Ammon's horn (tissue), 1 donor: Measurements from ENCODE around the gene LRRC51.
"Not testable (repeated sequence)": the region's sequence is repeated elsewhere in the genome, so short reads cannot be mapped to it uniquely, and the experiment has no call there.

Source experiments
- DNase-seq: peaks from one replicate; pipeline ENCODE4 v3.0.0-alpha.2; 2016; ENCODE audit warnings: low spot score

LRRC51 gene

GRCh38 chr11:72105888-72106287 is 25.2 kb downstream of the LRRC51 start, which contains the start of gene TOMT:
TOMT (plus strand) TSS chr11:72105924; CDS start chr11:72105952, 28 bp downstream.
- DNase-seq, result no peak

- DNase-seq, result no peak
Observed at GRCh38 chr11:72111300-72112142, 30.9 kb downstream of the LRRC51 start.

GRCh38 chr11:72112143-72112977 is 31.7 kb downstream of the LRRC51 start, which contains the start of gene ANAPC15:
ANAPC15 (minus strand) TSS chr11:72112695; CDS start chr11:72111276, 1,419 bp downstream.
- DNase-seq, result peak; percentile 99

- no peak for DNase-seq
Observed at GRCh38 chr11:72112978-72113808, 32.5 kb downstream of the LRRC51 start.

- DNase-seq, result no peak
Observed at GRCh38 chr11:72114570-72114969, 33.9 kb downstream of the LRRC51 start.

GRCh38 chr11:72116019-72116755 is 35.5 kb downstream of the LRRC51 start:
- no peak for DNase-seq

- DNase-seq, result no peak
Observed at GRCh38 chr11:72119198-72119597, 38.5 kb downstream of the LRRC51 start.

GRCh38 chr11:72120930-72121329 is 40.3 kb downstream of the LRRC51 start:
- DNase-seq, result no peak

- no peak for DNase-seq
Observed at GRCh38 chr11:72122607-72123006, 42.0 kb downstream of the LRRC51 start.

GRCh38 chr11:72123117-72123653 is 42.5 kb downstream of the LRRC51 start:
- DNase-seq, result no peak

GRCh38 chr11:72124046-72124445 is 43.4 kb downstream of the LRRC51 start:
- DNase-seq, result no peak

GRCh38 chr11:72125956-72126355 is 45.3 kb downstream of the LRRC51 start:
- no peak for DNase-seq

- DNase-seq, result no peak
Observed at GRCh38 chr11:72127923-72128322, 47.3 kb downstream of the LRRC51 start.

- no peak for DNase-seq
Observed at GRCh38 chr11:72129381-72129780, 48.7 kb downstream of the LRRC51 start.

GRCh38 chr11:72132646-72133045 is 52.0 kb downstream of the LRRC51 start:
- no peak for DNase-seq

GRCh38 chr11:72135473-72135872 is 54.8 kb downstream of the LRRC51 start, which contains the start of gene FOLR3:
FOLR3 (plus strand) TSS chr11:72135725; CDS start chr11:72135953, 228 bp downstream.
- not testable (repeated sequence) for DNase-seq

- DNase-seq, result no peak
Observed at GRCh38 chr11:72135891-72136683, 55.4 kb downstream of the LRRC51 start.

GRCh38 chr11:72136684-72137262 is 56.1 kb downstream of the LRRC51 start:
- no peak for DNase-seq

- DNase-seq, result no peak
Observed at GRCh38 chr11:72138821-72139390, 58.3 kb downstream of the LRRC51 start.
